ENCODE measurements around the gene IRF6.

Gene IRF6

GRCh38 chr1:209844695-209845407, 38.9 kb upstream of the IRF6 start:
- H3K36me3 ChIP-seq (ENCODE audit: control insufficient read depth in 1 of 2, insufficient read depth in 2 of 2, low read depth in 1 of 2, low read length in 2 of 2) = peaks cover 26 to 88% of the 10 kb centered on the region in 2 experiments
- H2AFZ ChIP-seq (ENCODE audit: low read depth, low read length) = no peak overlapping the region
- H3K4ac ChIP-seq (ENCODE audit: low read depth in 1 of 2, low read length in 2 of 2) = no peak overlapping the region
- H3K9ac ChIP-seq (ENCODE audit: low read length) = peak overlapping the region; percentile 59
- H3K4me3 ChIP-seq (ENCODE audit: insufficient read depth in 1 of 2, low read depth in 1 of 2, low read length in 2 of 2) = no peak overlapping the region
- H3K79me1 ChIP-seq (replicated peaks; ENCODE audit: low read length, poor library complexity, severe bottlenecking) = peaks cover 27% of the 10 kb centered on the region
- H3K4me2 ChIP-seq (ENCODE audit: low read length, poor library complexity, severe bottlenecking) = no peak overlapping the region
- no peak for DNase-seq
- no peak overlapping the region for H2BK5ac ChIP-seq (ENCODE audit: low read depth, low read length, poor library complexity, severe bottlenecking)
- peaks cover 4% of the 10 kb centered on the region for H3K4me1 ChIP-seq (ENCODE audit: control insufficient read depth, insufficient read depth, low read depth, low read length)
- H2BK120ac ChIP-seq (ENCODE audit: low read depth, low read length) = no peak overlapping the region
- no peak overlapping the region for H2BK15ac ChIP-seq (ENCODE audit: low read depth, poor library complexity, severe bottlenecking)
- no peak overlapping the region for H2AK5ac ChIP-seq (ENCODE audit: low read length, severe bottlenecking)
- H3K27ac ChIP-seq (ENCODE audit: low read length, poor library complexity, severe bottlenecking) = no peak overlapping the region
- H3K27me3 ChIP-seq (ENCODE audit: control insufficient read depth in 1 of 2, insufficient read depth in 1 of 2, low read length in 2 of 2) = no peaks in the 10 kb centered on the region
- H4K91ac ChIP-seq (ENCODE audit: low read length) = no peak overlapping the region
- WGBS = 89% methylated on average over 5 of the region's 6 CpGs
- H3K14ac ChIP-seq (ENCODE audit: low read length in 2 of 2) = no peak overlapping the region
- H3K18ac ChIP-seq (ENCODE audit: low read depth in 1 of 2, low read length in 2 of 2) = no peak overlapping the region
- H3K9me3 ChIP-seq (ENCODE audit: control insufficient read depth, low read length) = no peaks in the 10 kb centered on the region
- H2BK12ac ChIP-seq (ENCODE audit: low read length in 2 of 2) = no peak overlapping the region
- H4K8ac ChIP-seq (ENCODE audit: low read length) = no peak overlapping the region
- H3K23ac ChIP-seq (ENCODE audit: low read length in 2 of 2) = no peak overlapping the region

- no peaks in the 10 kb centered on the region for H3K9me3 ChIP-seq (ENCODE audit: control insufficient read depth, low read length)
- no peak for DNase-seq
- WGBS = 92% methylated on average over 5 of the region's 5 CpGs
These were observed 34.7 kb upstream of the IRF6 start for GRCh38 chr1:209840611-209841010.

GRCh38 chr1:209839875-209840546, 34.1 kb upstream of the IRF6 start:
- H3K18ac ChIP-seq (ENCODE audit: low read depth in 1 of 2, low read length in 2 of 2) = peak overlapping the region; percentile 43 to 80
- H3K27me3 ChIP-seq (ENCODE audit: control insufficient read depth in 1 of 2, insufficient read depth in 1 of 2, low read length in 2 of 2) = no peaks in the 10 kb centered on the region
- no peak overlapping the region for H3K14ac ChIP-seq (ENCODE audit: low read length in 2 of 2)
- H2BK5ac ChIP-seq (ENCODE audit: low read depth, low read length, poor library complexity, severe bottlenecking) = peak overlapping the region; percentile 60
- peaks cover 23 to 94% of the 10 kb centered on the region in 2 experiments for H3K36me3 ChIP-seq (ENCODE audit: control insufficient read depth in 1 of 2, insufficient read depth in 2 of 2, low read depth in 1 of 2, low read length in 2 of 2)
- peaks cover 6% of the 10 kb centered on the region for H3K4me1 ChIP-seq (ENCODE audit: control insufficient read depth, insufficient read depth, low read depth, low read length)
- peak; percentile 96 for DNase-seq
- peak overlapping the region; percentile 94 for H3K27ac ChIP-seq (ENCODE audit: low read length, poor library complexity, severe bottlenecking)
- H2BK15ac ChIP-seq (ENCODE audit: low read depth, poor library complexity, severe bottlenecking) = no peak overlapping the region
- H3K4me2 ChIP-seq (ENCODE audit: low read length, poor library complexity, severe bottlenecking) = no peak overlapping the region
- WGBS = under 1% methylated on average over 5 of the region's 5 CpGs
- H2AFZ ChIP-seq (ENCODE audit: low read depth, low read length) = peak overlapping the region; percentile 60
- H3K4me3 ChIP-seq (ENCODE audit: insufficient read depth in 1 of 2, low read depth in 1 of 2, low read length in 2 of 2) = peak overlapping the region in 1 of 2 experiments; percentile 7
- no peaks in the 10 kb centered on the region for H3K9me3 ChIP-seq (ENCODE audit: control insufficient read depth, low read length)
- H2BK12ac ChIP-seq (ENCODE audit: low read length in 2 of 2) = peak overlapping the region; percentile 12 to 48
- H2BK120ac ChIP-seq (ENCODE audit: low read depth, low read length) = peak overlapping the region; percentile 24
- H4K8ac ChIP-seq (ENCODE audit: low read length) = no peak overlapping the region
- no peak overlapping the region for H3K23ac ChIP-seq (ENCODE audit: low read length in 2 of 2)
- H4K91ac ChIP-seq (ENCODE audit: low read length) = no peak overlapping the region
- H3K79me1 ChIP-seq (replicated peaks; ENCODE audit: low read length, poor library complexity, severe bottlenecking) = peaks cover 24% of the 10 kb centered on the region
- peak overlapping the region; percentile 15 to 63 for H3K4ac ChIP-seq (ENCODE audit: low read depth in 1 of 2, low read length in 2 of 2)
- H2AK5ac ChIP-seq (ENCODE audit: low read length, severe bottlenecking) = peak overlapping the region; percentile 79
- peak overlapping the region; percentile 74 for H3K9ac ChIP-seq (ENCODE audit: low read length)

More at GRCh38 chr1:209840611-209841010, 34.7 kb upstream of the IRF6 start:
- peak overlapping the region; percentile 81 for H4K91ac ChIP-seq (ENCODE audit: low read length)
- H2BK120ac ChIP-seq (ENCODE audit: low read depth, low read length) = peak overlapping the region; percentile 9
- no peak overlapping the region for H3K14ac ChIP-seq (ENCODE audit: low read length in 2 of 2)
- no peak overlapping the region for H3K4me2 ChIP-seq (ENCODE audit: low read length, poor library complexity, severe bottlenecking)
- peaks cover 21 to 93% of the 10 kb centered on the region in 2 experiments for H3K36me3 ChIP-seq (ENCODE audit: control insufficient read depth in 1 of 2, insufficient read depth in 2 of 2, low read depth in 1 of 2, low read length in 2 of 2)
- peak overlapping the region in 1 of 2 experiments; percentile 7 for H3K4me3 ChIP-seq (ENCODE audit: insufficient read depth in 1 of 2, low read depth in 1 of 2, low read length in 2 of 2)
- peaks cover 6% of the 10 kb centered on the region for H3K4me1 ChIP-seq (ENCODE audit: control insufficient read depth, insufficient read depth, low read depth, low read length)
- no peak overlapping the region for H3K23ac ChIP-seq (ENCODE audit: low read length in 2 of 2)
- peak overlapping the region in 1 of 2 experiments; percentile 5 for H3K4ac ChIP-seq (ENCODE audit: low read depth in 1 of 2, low read length in 2 of 2)
- H3K27ac ChIP-seq (ENCODE audit: low read length, poor library complexity, severe bottlenecking) = peak overlapping the region; percentile 94
- no peak overlapping the region for H2AFZ ChIP-seq (ENCODE audit: low read depth, low read length)
- H2BK5ac ChIP-seq (ENCODE audit: low read depth, low read length, poor library complexity, severe bottlenecking) = no peak overlapping the region
- peak overlapping the region; percentile 1 for H2AK5ac ChIP-seq (ENCODE audit: low read length, severe bottlenecking)
- no peaks in the 10 kb centered on the region for H3K27me3 ChIP-seq (ENCODE audit: control insufficient read depth in 1 of 2, insufficient read depth in 1 of 2, low read length in 2 of 2)
- no peak overlapping the region for H2BK15ac ChIP-seq (ENCODE audit: low read depth, poor library complexity, severe bottlenecking)
- peak overlapping the region; percentile 37 to 75 for H2BK12ac ChIP-seq (ENCODE audit: low read length in 2 of 2)
- H3K79me1 ChIP-seq (replicated peaks; ENCODE audit: low read length, poor library complexity, severe bottlenecking) = peaks cover 25% of the 10 kb centered on the region
- H3K18ac ChIP-seq (ENCODE audit: low read depth in 1 of 2, low read length in 2 of 2) = peak overlapping the region in 1 of 2 experiments; percentile 80
- H3K9ac ChIP-seq (ENCODE audit: low read length) = peak overlapping the region; percentile 74
- H4K8ac ChIP-seq (ENCODE audit: low read length) = peak overlapping the region; percentile 55

GRCh38 chr1:209838537-209838936, 32.6 kb upstream of the IRF6 start:
- Histone ChIP-seq H3K27ac (ENCODE audit: low read length, poor library complexity, severe bottlenecking) (no peak overlapping the region), H2AK5ac (ENCODE audit: low read length, severe bottlenecking) (peak overlapping the region; percentile 92), H3K79me1 (replicated peaks; ENCODE audit: low read length, poor library complexity, severe bottlenecking) (peaks cover 27% of the 10 kb centered on the region), H3K4me1 (ENCODE audit: control insufficient read depth, insufficient read depth, low read depth, low read length) (peaks cover 4% of the 10 kb centered on the region), H2BK15ac (ENCODE audit: low read depth, poor library complexity, severe bottlenecking) (no peak overlapping the region), H3K14ac (ENCODE audit: low read length in 2 of 2) (no peak overlapping the region), H3K36me3 (ENCODE audit: control insufficient read depth in 1 of 2, insufficient read depth in 2 of 2, low read depth in 1 of 2, low read length in 2 of 2) (peaks cover 17 to 94% of the 10 kb centered on the region in 2 experiments), H3K9me3 (ENCODE audit: control insufficient read depth, low read length) (no peaks in the 10 kb centered on the region), H2BK12ac (ENCODE audit: low read length in 2 of 2) (no peak overlapping the region), H3K23ac (ENCODE audit: low read length in 2 of 2) (no peak overlapping the region), H2AFZ (ENCODE audit: low read depth, low read length) (no peak overlapping the region), H3K4me3 (ENCODE audit: insufficient read depth in 1 of 2, low read depth in 1 of 2, low read length in 2 of 2) (no peak overlapping the region), H3K4ac (ENCODE audit: low read depth in 1 of 2, low read length in 2 of 2) (no peak overlapping the region), H3K9ac (ENCODE audit: low read length) (no peak overlapping the region), H2BK120ac (ENCODE audit: low read depth, low read length) (peak overlapping the region; percentile 39), H3K4me2 (ENCODE audit: low read length, poor library complexity, severe bottlenecking) (no peak overlapping the region), H4K91ac (ENCODE audit: low read length) (no peak overlapping the region), H2BK5ac (ENCODE audit: low read depth, low read length, poor library complexity, severe bottlenecking) (no peak overlapping the region), H3K18ac (ENCODE audit: low read depth in 1 of 2, low read length in 2 of 2) (no peak overlapping the region), H4K8ac (ENCODE audit: low read length) (no peak overlapping the region), H3K27me3 (ENCODE audit: control insufficient read depth in 1 of 2, insufficient read depth in 1 of 2, low read length in 2 of 2) (no peaks in the 10 kb centered on the region)
- over 99% methylated on average over 6 of the region's 6 CpGs for WGBS
- DNase-seq = no peak

All from mesenchymal stem cell (in vitro differentiated cells and primary cell).